Activated CD8-positive, alpha-beta memory T cell treated with anti-CD3 and anti-CD28 coated beads, Interleukin-2, amount 50 U/mL, for 48 hours (primary cell): ENCODE measurements around the gene DYRK1B.

ENCODE experiments used
- DNase-seq: peaks from one replicate; pipeline ENCODE4 v3.0.0-alpha.2; 2020

DYRK1B gene

DNA sequence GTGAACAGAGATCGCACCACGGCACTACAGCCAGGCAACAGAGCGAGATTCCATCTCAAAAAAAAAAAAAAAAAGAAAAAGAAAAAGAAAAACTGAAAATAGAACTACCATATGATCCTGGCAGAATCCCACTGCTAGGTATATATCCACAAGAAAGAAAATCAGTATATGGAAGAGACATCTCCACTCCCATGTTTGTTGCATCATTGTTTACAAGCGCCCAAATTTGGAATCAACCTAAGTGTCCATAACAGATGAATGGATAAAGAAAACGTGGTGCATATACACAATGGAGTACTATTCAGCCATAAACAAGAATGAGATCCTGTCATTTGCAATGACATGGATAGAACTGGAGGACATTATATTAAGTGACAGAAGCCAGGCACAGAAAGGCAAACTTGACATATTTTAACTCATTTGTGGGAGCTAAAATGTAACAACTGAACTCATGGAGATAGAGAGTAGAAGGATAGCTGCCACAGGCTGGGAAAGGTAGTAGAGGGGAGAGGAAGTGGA is 26.1 kb downstream of the DYRK1B start:
- no peak for DNase-seq

DNA sequence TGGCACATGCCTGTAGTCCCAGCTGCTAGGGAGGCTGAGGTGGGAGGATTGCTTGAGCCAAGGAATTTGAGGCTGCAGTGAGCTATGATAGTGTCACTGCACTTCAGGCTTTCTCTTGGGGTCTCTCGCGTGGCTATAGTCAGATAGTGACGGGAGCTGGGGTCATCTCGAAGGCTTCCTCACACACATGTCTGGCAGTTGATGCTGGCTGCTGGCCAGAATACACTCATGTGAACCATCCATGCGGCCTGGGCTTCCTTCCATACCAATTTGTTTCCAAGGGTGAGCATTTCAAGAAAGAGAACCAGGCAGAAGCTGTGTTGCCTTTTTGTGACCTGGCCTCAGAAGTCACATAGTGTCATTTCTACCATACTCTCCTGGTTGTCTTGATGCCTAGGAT is 28.9 kb downstream of the DYRK1B start:
- no peak for DNase-seq

DNA sequence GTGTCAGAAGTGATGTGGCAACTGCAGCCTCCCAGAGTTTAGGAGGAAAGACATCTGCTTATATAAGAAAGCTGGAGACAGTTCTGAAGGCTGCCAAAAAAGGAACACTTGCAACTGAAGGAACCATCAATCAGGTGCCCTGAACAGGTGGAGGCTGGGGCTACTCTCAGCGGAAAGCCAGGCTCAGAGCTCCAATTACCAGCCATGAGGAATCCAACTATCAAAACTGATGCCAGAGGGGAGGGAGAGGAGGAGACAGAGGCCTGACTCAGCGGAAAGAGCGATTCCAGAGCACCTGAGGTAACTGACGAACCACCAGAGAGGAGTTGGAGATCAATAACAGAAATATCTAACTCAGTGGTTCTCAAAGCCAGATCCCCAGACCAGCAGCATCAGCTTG is 31.0 kb downstream of the DYRK1B start:
- no peak for DNase-seq

DNA sequence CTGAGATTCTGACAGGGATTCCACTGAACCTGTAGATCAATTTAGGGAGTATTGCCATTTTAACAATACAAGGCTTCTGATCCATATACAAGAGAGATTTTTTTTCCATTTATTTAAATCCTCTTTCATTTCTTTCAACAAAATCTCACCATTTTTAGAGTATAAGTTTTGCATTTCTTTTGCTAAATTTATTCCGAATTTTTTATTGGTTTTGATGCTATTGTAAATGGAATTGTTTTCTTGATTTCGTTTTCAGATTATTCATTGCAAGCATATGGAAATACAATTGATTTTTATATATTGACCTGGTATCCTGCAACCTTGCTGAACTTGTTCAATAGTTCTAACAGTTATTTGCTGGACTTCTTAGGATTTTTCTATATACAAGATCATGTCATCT is 36.9 kb downstream of the DYRK1B start:
- no peak for DNase-seq

DNA sequence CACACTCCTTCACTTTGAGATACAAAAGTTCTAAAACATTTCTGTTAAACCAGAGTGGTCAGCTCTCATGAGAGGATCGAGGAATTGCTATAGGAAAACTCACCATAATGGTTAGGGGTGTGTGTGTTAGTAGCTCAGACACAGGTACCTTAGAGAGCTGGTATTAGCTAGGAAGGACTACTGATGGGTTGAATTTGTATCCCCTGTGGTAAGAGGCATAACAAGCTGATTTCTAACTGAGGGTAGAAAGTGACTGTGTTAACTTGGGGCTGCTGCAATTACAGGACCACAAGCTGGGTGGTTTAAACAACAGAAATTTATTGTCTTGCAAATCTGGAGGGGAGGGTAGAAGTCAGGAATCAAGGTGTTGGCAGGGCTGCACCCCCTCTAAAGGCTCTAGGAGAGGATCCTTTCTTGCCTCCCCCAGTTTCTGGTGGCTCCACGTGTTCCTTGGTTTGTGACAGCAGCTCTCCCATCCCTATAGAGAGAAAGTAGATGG is 37.9 kb downstream of the DYRK1B start:
- DNase-seq, result no peak

DNA sequence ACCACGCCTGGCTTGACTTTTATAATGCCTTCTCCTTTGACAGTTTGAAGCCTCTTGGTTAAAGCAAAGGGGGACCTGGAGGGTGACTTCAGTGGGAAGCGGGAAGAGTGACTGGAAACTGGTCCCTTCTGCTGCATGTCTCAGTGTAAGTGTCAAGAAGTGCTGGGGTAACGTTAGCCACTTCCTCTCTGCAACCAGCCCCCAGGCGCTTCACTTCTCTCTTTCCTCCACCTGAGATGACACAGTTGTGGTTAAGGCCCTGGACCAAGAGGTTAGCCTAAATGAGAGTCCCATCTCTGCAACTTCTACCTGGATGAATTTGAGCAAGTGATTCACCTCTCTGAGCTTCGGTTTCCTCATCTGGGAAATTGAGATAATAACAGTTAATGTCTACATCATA is 39.0 kb downstream of the DYRK1B start:
- no peak for DNase-seq

DNA sequence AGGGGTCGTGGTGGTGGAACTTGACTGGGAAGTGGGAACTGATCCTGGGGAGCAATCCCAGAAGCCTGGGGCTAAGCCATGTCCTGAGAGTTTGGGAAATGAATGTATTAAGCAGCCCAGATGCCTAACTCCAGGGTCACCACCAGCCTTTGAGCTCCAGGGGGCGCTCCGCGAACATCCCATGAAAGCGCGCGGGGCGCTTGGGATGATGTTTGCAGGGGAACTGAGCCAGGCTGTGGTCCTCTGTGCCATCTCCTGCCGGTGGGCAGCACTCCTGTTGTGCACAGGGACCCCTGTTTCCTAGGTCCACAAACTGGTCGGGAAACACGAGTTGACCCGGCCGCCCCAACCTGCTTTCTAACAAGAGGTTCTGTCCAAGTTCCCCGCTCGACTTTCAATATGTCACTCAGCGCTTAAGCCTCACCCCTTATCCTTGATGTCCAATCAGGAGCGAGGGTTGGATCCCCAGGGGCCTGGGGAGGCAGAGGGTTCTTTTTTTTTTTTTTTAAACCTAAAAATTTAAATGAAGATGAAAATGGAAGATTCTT is 40.9 kb downstream of the DYRK1B start:
- DNase-seq, result peak; percentile 89

DNA sequence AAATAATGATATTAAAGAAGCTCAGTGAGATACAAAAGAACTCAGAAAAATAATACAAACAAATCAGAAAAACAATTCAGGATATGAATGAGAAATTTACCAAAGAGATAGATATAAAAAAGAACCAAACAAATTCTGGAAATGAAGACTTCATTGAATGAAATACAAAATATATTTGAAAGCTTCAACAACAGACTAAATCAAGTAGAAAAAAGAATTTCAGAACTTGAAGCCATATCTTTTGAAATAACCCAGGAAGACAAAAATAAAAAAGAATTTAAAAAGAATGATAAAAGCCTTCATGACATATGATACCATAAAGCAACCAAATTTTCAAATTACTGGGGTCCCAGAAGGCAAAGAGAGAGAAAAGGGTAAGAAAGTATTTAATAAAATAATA is 45.7 kb downstream of the DYRK1B start:
- DNase-seq, result no peak

DNA sequence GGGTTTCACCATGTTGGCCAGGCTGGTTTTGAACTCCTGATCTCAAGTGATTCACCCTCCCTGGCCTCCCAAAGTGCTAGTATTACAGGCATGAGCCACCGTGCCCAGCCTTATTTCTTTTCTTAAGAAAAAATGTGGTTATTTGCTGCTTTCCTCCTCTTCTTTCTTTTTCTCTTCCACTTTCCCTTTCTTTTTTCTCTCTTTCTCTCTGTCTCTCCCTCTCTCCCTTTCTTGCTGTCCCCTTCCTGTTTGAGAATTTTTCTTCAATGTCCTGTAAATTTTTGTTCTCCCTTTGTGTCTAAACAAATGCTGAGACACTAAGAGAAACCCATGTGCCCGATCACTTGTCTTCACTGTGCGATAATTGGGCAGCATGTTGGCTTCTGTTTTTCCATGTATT is 53.1 kb downstream of the DYRK1B start:
- DNase-seq, result no peak

DNA sequence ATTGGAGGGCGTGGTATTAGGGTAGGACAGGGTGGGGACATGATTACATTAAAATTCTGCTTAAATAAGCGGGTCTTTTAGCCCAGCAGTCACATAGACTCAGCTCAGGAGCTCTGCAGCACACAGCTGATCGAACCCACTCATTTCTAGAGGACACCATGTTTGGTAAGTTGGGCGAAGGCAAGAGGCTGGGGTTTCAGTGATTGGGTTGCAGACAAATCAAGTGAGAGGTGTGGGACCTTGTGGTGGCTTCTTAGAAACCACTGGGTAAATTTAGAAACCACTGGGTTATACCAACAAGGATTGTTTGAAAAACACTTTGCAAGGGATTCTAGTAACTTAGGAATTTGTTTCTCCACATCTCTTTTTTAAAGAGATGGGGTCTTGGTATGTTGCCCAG is 55.2 kb downstream of the DYRK1B start, which contains the start of gene LEUTX:
LEUTX (plus strand) TSS at position 92 of the 400 bp plus-strand sequence; CDS start at position 159, 67 bp downstream.
- DNase-seq, result no peak
